Ascending aorta (tissue), 2 donors: ENCODE measurements around the gene TICRR. TPM values are rescaled to one million over a fixed set of nuclear protein-coding genes. Genes with fewer than 3 reads are reported as not detected.
"Not testable (repeated sequence)": the region's sequence is repeated elsewhere in the genome, so short reads cannot be mapped to it uniquely, and the experiment has no call there.

Experiments
- DNase-seq, 2 donors: peaks; one replicate each; pipeline ENCODE4 v3.0.0-alpha.2; 2019; ENCODE audit warnings: low spot score in 2 of 2
- H3K27ac ChIP-seq, 2 donors: fragments of 200-600 bp; sonication (generic); one replicate each; pipeline ENCODE4 v1.5.1; 2016 to 2017; ENCODE audit warnings: mild to moderate bottlenecking in 1 of 2
- H3K27me3 ChIP-seq: fragments of 200-600 bp; sonication (generic); one replicate; pipeline ENCODE4 v1.5.1; 2017
- H3K36me3 ChIP-seq, 2 donors: fragments of 200-600 bp; sonication (generic); one replicate each; pipeline ENCODE4 v1.5.1; 2016
- H3K4me1 ChIP-seq, 2 donors: fragments of 200-600 bp; sonication (generic); one replicate each; pipeline ENCODE4 v1.5.1; 2016 to 2017; ENCODE audit warnings: mild to moderate bottlenecking in 1 of 2
- H3K4me3 ChIP-seq, 2 donors: fragments of 200-600 bp; sonication (generic); one replicate each; pipeline ENCODE4 v1.5.1; 2016 to 2017; ENCODE audit warnings: mild to moderate bottlenecking in 1 of 2
- H3K9me3 ChIP-seq, 2 donors: fragments of 200-600 bp; sonication (generic); one replicate each; pipeline ENCODE4 v1.5.1; 2016
- CTCF ChIP-seq, 3 experiments: fragments of 200-600 bp in 2 of 3; fragments of 450-650 bp in 1 of 3; sonication (generic) in 2 of 3; IDR thresholded peaks; one replicate each; pipeline ENCODE4 v1.5.1; 2016 to 2019; ENCODE audit warnings: antibody characterized with exemption in 3 of 3, mild to moderate bottlenecking in 1 of 3, moderate library complexity in 1 of 3
- intact Hi-C: fragments of 100-400 bp; cut with DNase I; formaldehyde crosslinking; loops from one replicate; pipeline ENCODE4 v1.15.1; 2023
- total RNA-seq: library from RNA; depleted of rRNA; stranded (reverse); fragments of >200 nt; gene quantifications from one replicate; pipeline ENCODE4 v1.1.0, GENCODE V29; 2016

The TICRR gene
- total RNA-seq, 1 donor from 2014 or later, result not detected

- no peak for TF ChIP-seq CTCF (IDR thresholded peaks at IDR 0.05)
- intact Hi-C loops, result no loop called here
These were observed 31.9 kb upstream of the TICRR start for GRCh38 chr15:89543389-89543788.

DNA sequence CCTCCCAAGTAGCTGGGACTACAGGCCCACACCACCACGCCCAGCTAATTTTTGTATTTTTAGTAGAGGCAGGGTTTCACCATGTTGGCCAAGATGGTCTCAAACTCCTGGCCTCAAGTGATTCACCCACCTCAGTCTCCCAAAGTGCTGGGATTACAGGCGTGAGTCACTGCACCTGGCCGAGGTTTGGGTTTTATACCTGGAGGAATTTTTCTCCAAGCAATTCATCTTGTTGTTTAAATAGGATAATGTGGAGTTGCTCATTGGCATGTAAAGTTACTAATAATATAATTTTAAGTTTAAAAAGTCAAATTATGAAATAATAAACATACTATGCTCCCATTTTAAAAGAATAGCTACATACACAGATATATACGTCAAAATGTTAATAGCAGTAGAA is 26.1 kb upstream of the TICRR start:
- H3K4me1 ChIP-seq, H3K27me3 ChIP-seq, H3K27ac ChIP-seq, H3K4me3 ChIP-seq, intact Hi-C loops, H3K36me3 ChIP-seq, DNase-seq, H3K9me3 ChIP-seq: not testable (repeated sequence)

More at GRCh38 chr15:89543389-89543788, 31.9 kb upstream of the TICRR start:
- Histone ChIP-seq H3K4me3 (no peak overlapping the region), H3K27ac (no peak overlapping the region), H3K4me1 (no peaks in the 10 kb centered on the region), H3K36me3 (no peaks in the 10 kb centered on the region), H3K27me3 (no peaks in the 10 kb centered on the region), H3K9me3 (no peaks in the 10 kb centered on the region)
- no peak for DNase-seq

- no peaks in the 10 kb centered on the region for H3K27me3 ChIP-seq
- no peak for TF ChIP-seq CTCF (IDR thresholded peaks at IDR 0.05)
- H3K9me3 ChIP-seq, result no peaks in the 10 kb centered on the region
- intact Hi-C loops, result no loop called here
- H3K4me1 ChIP-seq, result no peaks in the 10 kb centered on the region
- DNase-seq, result no peak
- no peak overlapping the region for H3K27ac ChIP-seq
- H3K4me3 ChIP-seq, result no peak overlapping the region
- H3K36me3 ChIP-seq, result no peaks in the 10 kb centered on the region
These were observed 24.8 kb upstream of the TICRR start for GRCh38 chr15:89550427-89550826.

DNA sequence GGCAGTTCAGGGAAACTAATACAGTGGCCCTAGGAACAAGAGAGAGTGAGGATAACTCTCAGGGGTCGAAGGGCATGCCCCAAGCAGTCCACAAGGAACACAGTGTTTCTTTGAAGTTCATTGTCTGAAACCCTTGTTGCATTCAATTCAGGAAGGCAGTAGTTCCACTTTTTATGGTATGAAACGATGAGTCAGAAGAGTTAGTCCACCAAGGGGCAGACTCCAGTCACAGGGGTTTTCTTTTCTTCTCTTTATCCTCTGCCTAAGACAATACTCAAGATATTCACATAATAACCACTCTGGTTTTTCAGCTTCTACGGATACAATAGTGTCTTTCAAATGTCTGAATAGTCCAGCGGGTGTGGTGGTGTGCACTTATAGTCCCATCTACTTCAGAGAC is 23.7 kb upstream of the TICRR start:
- no peaks in the 10 kb centered on the region for H3K36me3 ChIP-seq
- H3K9me3 ChIP-seq, result no peaks in the 10 kb centered on the region
- no peak overlapping the region for H3K27ac ChIP-seq
- DNase-seq, result no peak
- no peak for TF ChIP-seq CTCF (IDR thresholded peaks at IDR 0.05)
- no peak overlapping the region for H3K4me3 ChIP-seq
- intact Hi-C loops, result no loop called here
- H3K4me1 ChIP-seq, result no peaks in the 10 kb centered on the region
- H3K27me3 ChIP-seq, result no peaks in the 10 kb centered on the region

- Histone ChIP-seq H3K4me1 (no peaks in the 10 kb centered on the region), H3K36me3 (no peaks in the 10 kb centered on the region), H3K9me3 (no peaks in the 10 kb centered on the region), H3K27ac (no peak overlapping the region), H3K27me3 (no peaks in the 10 kb centered on the region), H3K4me3 (no peak overlapping the region)
- no peak for DNase-seq
- TF ChIP-seq CTCF (IDR thresholded peaks at IDR 0.05), result no peak
- intact Hi-C loops, result no loop called here
These were observed 21.6 kb upstream of the TICRR start for GRCh38 chr15:89553632-89554031.

DNA sequence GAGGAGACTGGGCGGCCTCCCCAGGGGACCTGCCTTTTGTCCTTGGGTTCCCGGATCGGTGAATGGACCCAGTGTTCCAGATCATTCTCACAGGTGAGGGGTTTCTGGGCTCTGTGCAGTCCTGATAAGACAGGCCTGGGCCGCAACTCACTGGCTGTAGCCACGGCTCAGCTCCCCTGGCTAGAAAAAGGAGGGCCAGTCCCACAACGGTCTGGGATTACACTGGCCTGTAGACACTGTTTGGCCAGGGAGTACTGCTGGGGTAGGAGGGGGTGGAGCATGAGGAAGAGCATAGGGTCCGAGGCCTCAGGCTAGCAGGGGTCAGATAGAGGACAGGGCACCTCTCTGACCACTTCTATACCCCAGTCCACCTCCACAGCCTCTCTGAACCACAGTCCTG is 21.0 kb upstream of the TICRR start:
- TF ChIP-seq CTCF (IDR thresholded peaks at IDR 0.05), result no peak
- H3K9me3 ChIP-seq, result no peaks in the 10 kb centered on the region
- H3K4me3 ChIP-seq, result no peak overlapping the region
- H3K27ac ChIP-seq, result no peak overlapping the region
- H3K4me1 ChIP-seq, result no peaks in the 10 kb centered on the region
- intact Hi-C loops, result no loop called here
- no peak for DNase-seq
- H3K27me3 ChIP-seq, result no peaks in the 10 kb centered on the region
- H3K36me3 ChIP-seq, result no peaks in the 10 kb centered on the region
